SK-N-SH treated with all-trans-retinoic acid at 6 μM for 48 hours (cell line): ENCODE results near the gene DAB2.
A peak's percentile ranks its signal among the peaks of the same experiment; 100 is the strongest.

Experiments
- ATAC-seq: fragments of 200-7000 bp; cut with Tn5 transposase; 3 replicates; pipeline ENCODE4 v1.9.1; 2020; ENCODE audit warnings: mild to moderate bottlenecking, moderate library complexity
- ARNTL ChIP-seq: fragments of 450-650 bp; formaldehyde crosslinking; IDR thresholded peaks from 2 replicates; pipeline ENCODE4 v1.5.0; 2020; ENCODE audit warnings: low read depth, mild to moderate bottlenecking, moderate library complexity, borderline replicate concordance
- BACH2 ChIP-seq: fragments of 250-450 bp; sonication (Bioruptor Pico); IDR thresholded peaks from 2 replicates; pipeline ENCODE4 v1.9.0; 2021; ENCODE audit warnings: mild to moderate bottlenecking, borderline replicate concordance
- CREB5 ChIP-seq: fragments of 250-450 bp; sonication (Bioruptor Pico); IDR thresholded peaks from 2 replicates; pipeline ENCODE4 v1.5.1; 2020; ENCODE audit warnings: low read depth, mild to moderate bottlenecking, moderate library complexity
- CSDC2 ChIP-seq: fragments of 250-450 bp; sonication (Bioruptor Pico); IDR thresholded peaks from 2 replicates; pipeline ENCODE4 v1.5.0; 2020; ENCODE audit warnings: mild to moderate bottlenecking, moderate library complexity
- ESRRG ChIP-seq: fragments of 250-450 bp; sonication (Bioruptor Pico); IDR thresholded peaks from 2 replicates; pipeline ENCODE4 v1.6.1; 2021; ENCODE audit warnings: mild to moderate bottlenecking
- GLIS3 ChIP-seq: fragments of 250-450 bp; sonication (Bioruptor Pico); IDR thresholded peaks from 2 replicates; pipeline ENCODE4 v1.5.0; 2020; ENCODE audit warnings: mild to moderate bottlenecking, moderate library complexity
- ISL1 ChIP-seq: fragments of 250-450 bp; sonication (Bioruptor Pico); IDR thresholded peaks from 2 replicates; pipeline ENCODE4 v2.1.2; 2022; ENCODE audit warnings: mild to moderate bottlenecking, moderate library complexity
- OSR1 ChIP-seq: fragments of 250-450 bp; sonication (Bioruptor Pico); IDR thresholded peaks from 2 replicates; pipeline ENCODE4 v1.8.0; 2022; ENCODE audit warnings: moderate library complexity, mild to moderate bottlenecking, inconsistent platforms
- PATZ1 ChIP-seq: fragments of 250-450 bp; sonication (Bioruptor Pico); IDR thresholded peaks from 2 replicates; pipeline ENCODE4 v1.8.0; 2020; ENCODE audit warnings: mild to moderate bottlenecking, moderate library complexity, borderline replicate concordance
- POU6F1 ChIP-seq: fragments of 250-450 bp; sonication (Bioruptor Pico); IDR thresholded peaks from 2 replicates; pipeline ENCODE4 v1.8.0; 2021; ENCODE audit warnings: low read depth, mild to moderate bottlenecking, moderate library complexity, borderline replicate concordance
- RARB ChIP-seq: fragments of 250-450 bp; sonication (Bioruptor Pico); IDR thresholded peaks from 2 replicates; pipeline ENCODE4 v1.8.0; 2021; ENCODE audit warnings: mild to moderate bottlenecking, moderate library complexity
- SNAI2 ChIP-seq: fragments of 250-450 bp; sonication (Bioruptor Pico); IDR thresholded peaks from 2 replicates; pipeline ENCODE4 v1.5.0; 2020; ENCODE audit warnings: mild to moderate bottlenecking, moderate library complexity
- TCF4 ChIP-seq: fragments of 250-450 bp; sonication (Bioruptor Pico); IDR thresholded peaks from 2 replicates; pipeline ENCODE4 v1.8.0; 2021; ENCODE audit warnings: mild to moderate bottlenecking, moderate library complexity, borderline replicate concordance
- TOX ChIP-seq: fragments of 250-450 bp; sonication (Bioruptor Pico); IDR thresholded peaks from 2 replicates; pipeline ENCODE4 v1.8.0; 2021; ENCODE audit warnings: mild to moderate bottlenecking, moderate library complexity, borderline replicate concordance
- TSHZ2 ChIP-seq: fragments of 250-450 bp; sonication (Bioruptor Pico); IDR thresholded peaks from 2 replicates; pipeline ENCODE4 v1.5.0; 2020; ENCODE audit warnings: mild to moderate bottlenecking, moderate library complexity
- ZC3H10 ChIP-seq: fragments of 250-450 bp; sonication (Bioruptor Pico); IDR thresholded peaks from 2 replicates; pipeline ENCODE4 v1.5.1; 2021; ENCODE audit warnings: mild to moderate bottlenecking, moderate library complexity
- ZFP30 ChIP-seq: fragments of 450-650 bp; formaldehyde crosslinking; IDR thresholded peaks from 2 replicates; pipeline ENCODE4 v1.5.0; 2022; ENCODE audit warnings: mild to moderate bottlenecking, moderate library complexity
- ZNF565 ChIP-seq: fragments of 450-650 bp; formaldehyde crosslinking; conservative IDR thresholded peaks from 2 replicates; pipeline ENCODE4 v1.5.0; 2020; ENCODE audit warnings: low read depth, mild to moderate bottlenecking, moderate library complexity
- ZNF8 ChIP-seq: fragments of 450-650 bp; formaldehyde crosslinking; IDR thresholded peaks from 2 replicates; pipeline ENCODE4 v1.5.0; 2020; ENCODE audit warnings: mild to moderate bottlenecking, moderate library complexity
- TF ChIP-seq, protein P1 (sequence below): fragments of 250-450 bp; sonication (Bioruptor Pico); IDR thresholded peaks from 2 replicates; pipeline ENCODE4 v1.5.1; 2021; ENCODE audit warnings: mild to moderate bottlenecking, moderate library complexity

Gene DAB2

GRCh38 chr5:39400713-39401578 lies 23.8 kb downstream of the DAB2 start:
- peak; percentile 11; the same call in 1 of the 3 replicates for ATAC-seq
- TF ChIP-seq ZNF565 (no peak), ZC3H10 (CRISPR knock-in tag) (no peak), TOX (CRISPR knock-in tag) (no peak), TSHZ2 (CRISPR knock-in tag) (no peak), GLIS3 (CRISPR knock-in tag) (no peak), TCF4 (no peak)

DNA sequence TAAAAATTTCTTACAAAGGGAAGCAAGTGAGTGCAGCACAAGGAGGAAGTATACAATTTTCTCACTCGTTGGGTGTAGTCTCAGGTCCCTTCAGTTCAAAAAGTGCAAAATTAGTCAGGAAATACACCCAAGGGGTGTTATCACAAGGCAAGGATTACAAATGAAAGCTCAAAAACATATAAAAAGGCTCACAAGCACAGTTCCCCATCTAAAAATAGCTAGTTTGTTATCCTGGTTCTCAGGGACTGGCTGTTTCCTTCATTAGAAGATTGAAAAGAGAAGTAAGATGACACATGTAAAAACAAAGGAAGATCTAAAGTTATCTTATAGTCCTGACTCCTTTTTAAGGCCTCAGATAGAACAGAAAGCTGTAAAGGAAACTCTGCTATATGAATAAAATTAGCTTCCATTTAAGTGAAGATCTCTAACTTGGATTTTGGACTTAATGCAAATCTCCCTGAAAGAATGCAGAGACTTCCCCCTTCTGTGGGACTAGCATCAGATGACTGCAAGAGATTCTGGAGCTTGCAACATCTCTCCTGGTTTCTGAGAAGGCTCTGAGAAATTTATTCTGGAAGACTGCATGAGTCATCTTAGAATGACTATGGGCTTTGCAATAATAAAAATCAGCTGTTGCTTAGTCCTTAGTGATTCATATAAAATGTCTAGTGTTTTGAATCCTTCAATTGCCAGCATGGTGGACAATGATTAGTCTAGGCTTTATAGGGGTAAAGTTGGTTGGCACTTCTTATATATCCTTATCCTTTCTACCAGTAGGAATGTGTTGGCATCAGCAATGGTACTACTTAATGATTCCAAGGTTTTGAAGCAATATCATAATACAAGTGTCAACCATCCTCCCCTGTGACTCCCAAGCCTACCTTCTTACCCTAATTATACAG lies 25.4 kb downstream of the DAB2 start:
- ATAC-seq: peak; percentile 93
- TF ChIP-seq ISL1 (CRISPR knock-in tag): no peak
- peak; percentile 32; the same call in 1 of the 2 replicates for TF ChIP-seq ZC3H10 (CRISPR knock-in tag)

DNA sequence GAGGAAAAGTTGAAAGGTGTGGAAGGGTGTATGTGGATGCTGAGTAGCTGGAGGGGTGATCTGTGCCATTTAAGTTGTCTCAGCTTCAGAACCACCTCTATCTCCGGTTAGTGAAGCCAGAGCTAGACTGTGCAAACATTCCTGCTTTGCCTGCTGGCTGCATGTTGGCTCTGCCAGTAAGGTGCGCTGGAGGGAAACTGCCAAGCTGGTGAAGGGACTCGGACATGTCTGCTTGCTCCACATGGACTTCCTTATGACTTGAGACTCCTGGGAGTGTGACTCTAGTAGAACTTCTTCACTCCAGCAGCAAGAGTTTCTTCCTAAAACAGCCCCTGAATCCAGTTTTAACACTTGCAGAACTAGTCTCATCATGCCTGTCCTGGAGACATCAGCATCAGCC lies 27.9 kb downstream of the DAB2 start:
- ATAC-seq: no peak

More for the DNA sequence above, 27.9 kb downstream of the DAB2 start:
- no peak for TF ChIP-seq ZFP30
- TF ChIP-seq RARB: no peak
- TF ChIP-seq OSR1: no peak
- TF ChIP-seq PATZ1 (CRISPR knock-in tag): no peak
- TF ChIP-seq, protein P1, sequence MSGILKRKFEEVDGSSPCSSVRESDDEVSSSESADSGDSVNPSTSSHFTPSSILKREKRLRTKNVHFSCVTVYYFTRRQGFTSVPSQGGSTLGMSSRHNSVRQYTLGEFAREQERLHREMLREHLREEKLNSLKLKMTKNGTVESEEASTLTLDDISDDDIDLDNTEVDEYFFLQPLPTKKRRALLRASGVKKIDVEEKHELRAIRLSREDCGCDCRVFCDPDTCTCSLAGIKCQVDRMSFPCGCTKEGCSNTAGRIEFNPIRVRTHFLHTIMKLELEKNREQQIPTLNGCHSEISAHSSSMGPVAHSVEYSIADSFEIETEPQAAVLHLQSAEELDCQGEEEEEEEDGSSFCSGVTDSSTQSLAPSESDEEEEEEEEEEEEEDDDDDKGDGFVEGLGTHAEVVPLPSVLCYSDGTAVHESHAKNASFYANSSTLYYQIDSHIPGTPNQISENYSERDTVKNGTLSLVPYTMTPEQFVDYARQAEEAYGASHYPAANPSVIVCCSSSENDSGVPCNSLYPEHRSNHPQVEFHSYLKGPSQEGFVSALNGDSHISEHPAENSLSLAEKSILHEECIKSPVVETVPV (CRISPR knock-in tag): no peak
- no peak for TF ChIP-seq TOX (CRISPR knock-in tag)
- no peak for TF ChIP-seq TCF4
- no peak for TF ChIP-seq BACH2
- TF ChIP-seq SNAI2 (CRISPR knock-in tag): no peak
- no peak for TF ChIP-seq ZC3H10 (CRISPR knock-in tag)
- TF ChIP-seq CSDC2 (CRISPR knock-in tag): no peak
- TF ChIP-seq ARNTL (CRISPR knock-in tag): no peak
- no peak for TF ChIP-seq ZNF8 (CRISPR knock-in tag)
- no peak for TF ChIP-seq GLIS3 (CRISPR knock-in tag)
- no peak for TF ChIP-seq ZNF565
- TF ChIP-seq POU6F1: no peak
- TF ChIP-seq ESRRG (CRISPR knock-in tag): no peak
- no peak for TF ChIP-seq ISL1 (CRISPR knock-in tag)
- no peak for TF ChIP-seq CREB5 (CRISPR knock-in tag)
